ENCODE data around the gene BOLL.
"Not testable (repeated sequence)": the region's sequence is repeated elsewhere in the genome, so short reads cannot be mapped to it uniquely, and the experiment has no call there.

The BOLL gene

GRCh38 chr2:197784956-197785941, at the start of gene BOLL:
TSS of gene BOLL (minus strand) at chr2:197785319. CDS start at chr2:197781850, 3,469 bp downstream.
- DNase-seq: no peak

GRCh38 chr2:197834771-197835170, 49.7 kb upstream of the BOLL start:
- DNase-seq: not testable (repeated sequence)

GRCh38 chr2:197828464-197829135, 43.5 kb upstream of the BOLL start:
- no peak for DNase-seq

GRCh38 chr2:197827618-197828017, 42.5 kb upstream of the BOLL start:
- DNase-seq: no peak

- DNase-seq: no peak
These were observed 37.2 kb upstream of the BOLL start for GRCh38 chr2:197822333-197822732.

GRCh38 chr2:197821550-197822289, 36.6 kb upstream of the BOLL start:
- DNase-seq: no peak

- DNase-seq: no peak
These were observed 29.4 kb upstream of the BOLL start for GRCh38 chr2:197814526-197814925.

- peak; percentile 28 for DNase-seq
These were observed 28.1 kb upstream of the BOLL start for GRCh38 chr2:197813093-197813787.

- no peak for DNase-seq
These were observed 25.4 kb upstream of the BOLL start for GRCh38 chr2:197810491-197810890.

GRCh38 chr2:197810016-197810415, 24.9 kb upstream of the BOLL start:
- no peak for DNase-seq

- no peak for DNase-seq
These were observed 23.9 kb upstream of the BOLL start for GRCh38 chr2:197809064-197809463.

GRCh38 chr2:197805715-197806633, 20.9 kb upstream of the BOLL start:
- no peak for DNase-seq

GRCh38 chr2:197804758-197805714, 19.9 kb upstream of the BOLL start:
- peak; percentile 23 for DNase-seq

GRCh38 chr2:197804049-197804757, 19.1 kb upstream of the BOLL start, which contains the start of gene PLCL1:
TSS of gene PLCL1 (plus strand) at chr2:197804593.
- DNase-seq: peak; percentile 93

GRCh38 chr2:197803033-197803444, 17.9 kb upstream of the BOLL start:
- peak; percentile 69 for DNase-seq

GRCh38 chr2:197801033-197801432, 15.9 kb upstream of the BOLL start:
- no peak for DNase-seq

- no peak for DNase-seq
These were observed 15.0 kb upstream of the BOLL start for GRCh38 chr2:197800091-197800490.

GRCh38 chr2:197799068-197799467, 13.9 kb upstream of the BOLL start:
- no peak for DNase-seq

- no peak for DNase-seq
These were observed 13.1 kb upstream of the BOLL start for GRCh38 chr2:197798187-197798586.
